Stimulated activated CD8-positive, alpha-beta memory T cell treated with anti-CD3 and anti-CD28 coated beads, Interleukin-15, amount 100 ng/mL, for 48 hours (primary cell): ENCODE data around the gene LARP4B.

Source experiments
- DNase-seq, 2 donors: peaks; one replicate each; pipeline ENCODE4 v3.0.0-alpha.2; 2020; ENCODE audit warnings: low read depth in 2 of 2

LARP4B gene

DNA sequence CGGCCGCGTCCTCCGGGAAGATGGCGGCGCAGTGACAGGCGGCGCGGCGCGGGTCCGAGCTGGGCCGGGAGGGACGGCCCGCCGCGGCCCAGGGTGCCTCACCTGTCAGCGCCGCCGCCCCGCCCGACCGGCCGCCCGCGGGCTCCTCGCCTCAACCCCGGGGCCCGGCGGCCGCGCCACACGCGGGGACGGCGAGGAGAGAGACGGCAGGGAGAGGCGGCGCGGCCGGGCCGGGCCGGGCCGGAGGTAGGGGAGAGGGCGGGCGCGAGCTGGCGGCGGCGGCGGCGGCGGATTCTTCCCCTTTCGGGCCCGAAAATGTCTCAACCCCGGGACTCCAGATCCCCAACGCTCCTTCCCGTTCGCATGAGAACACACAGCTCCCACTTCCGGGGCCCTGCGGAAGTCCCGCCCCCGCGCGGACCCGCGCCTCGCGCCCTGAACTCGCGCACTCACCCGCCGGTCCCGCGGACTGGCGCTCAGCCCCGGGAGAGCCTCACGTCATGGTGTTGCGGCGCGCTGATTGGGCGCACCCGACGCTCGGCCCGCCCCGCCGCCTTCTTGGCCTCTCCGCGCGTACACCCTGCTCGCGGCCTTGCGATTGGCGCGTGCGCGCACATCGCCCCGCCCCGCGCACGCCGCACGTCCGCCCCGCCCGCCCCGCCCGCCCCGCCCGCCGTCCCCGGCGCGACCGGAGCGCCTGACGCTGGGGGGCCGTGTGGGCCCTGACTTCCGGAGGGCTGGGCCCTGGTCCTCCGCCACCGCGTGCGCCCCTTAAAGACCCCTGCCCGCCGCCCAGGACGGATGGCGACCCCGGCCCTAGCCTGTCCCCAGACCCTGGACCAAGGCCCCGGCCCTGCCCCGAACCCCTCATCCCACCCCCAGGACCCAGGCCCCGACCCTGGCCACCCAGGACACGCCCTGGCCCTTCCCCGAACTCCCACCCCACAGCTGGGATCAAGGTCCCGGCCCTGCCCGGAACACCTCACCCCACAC lies at the start of gene LARP4B:
LARP4B (minus strand) TSS at position 380 of the 993 bp plus-strand sequence. CDS start 45,984 bp downstream, outside the sequence.
- peak; percentile 96 to 97 for DNase-seq

DNA sequence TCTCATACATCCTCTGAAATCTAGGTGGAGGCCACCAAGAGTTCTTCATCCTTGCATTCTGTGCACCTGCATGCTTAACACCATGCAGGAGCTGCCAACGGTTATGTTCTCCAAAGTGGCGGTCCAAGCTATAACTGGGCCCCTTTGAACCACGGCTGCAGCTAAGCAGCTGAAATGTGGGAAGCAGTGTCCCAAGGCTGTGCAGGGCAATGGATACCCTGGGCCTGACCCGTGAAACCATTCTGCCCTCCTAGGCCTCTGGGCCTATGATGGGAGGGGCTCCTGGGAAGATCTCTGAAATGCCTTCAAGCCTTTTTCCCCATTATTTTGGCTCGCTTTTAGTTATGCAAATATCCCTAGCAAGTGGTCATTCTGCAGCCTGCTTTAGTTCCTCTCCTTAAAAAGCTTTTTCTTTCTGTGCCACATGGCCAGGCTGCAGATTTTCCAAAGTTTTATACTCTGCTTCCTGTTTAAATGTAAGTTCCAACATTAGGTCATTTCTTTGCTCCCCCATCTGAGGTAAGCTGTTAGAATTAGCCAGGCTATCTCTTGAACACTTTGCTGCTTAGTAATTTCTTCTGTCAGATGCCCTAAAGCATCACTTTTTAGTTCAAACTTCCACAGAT lies 49.1 kb upstream of the LARP4B start:
- DNase-seq, result no peak

DNA sequence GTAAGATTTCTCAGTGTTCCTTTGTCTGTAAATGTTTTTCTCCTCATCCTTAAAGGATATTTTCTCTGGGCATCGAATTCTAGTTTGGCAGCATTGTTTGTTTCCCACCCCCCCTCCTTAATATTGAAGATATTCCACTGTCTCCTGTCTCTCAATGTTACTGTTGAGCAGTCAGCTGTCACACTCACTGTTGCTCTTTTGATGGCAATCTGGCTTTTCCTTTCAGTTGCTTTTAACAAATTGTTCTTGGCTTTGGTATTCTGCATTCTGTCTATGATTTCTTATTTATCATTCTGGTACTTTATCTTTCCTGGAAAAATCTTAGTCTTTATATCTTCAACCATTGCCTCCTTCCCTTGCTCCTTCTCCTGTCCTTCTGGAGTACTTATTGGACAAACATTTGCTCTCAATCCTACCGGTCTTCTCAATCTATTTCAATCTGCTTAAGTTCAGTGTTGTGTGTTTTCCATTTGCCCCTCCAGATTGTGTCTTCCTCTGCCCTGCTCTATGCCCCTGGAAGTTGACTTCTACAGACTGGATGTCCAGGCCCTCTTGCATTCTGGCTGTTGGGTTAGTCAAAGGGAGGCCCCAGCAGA lies 47.4 kb upstream of the LARP4B start:
- DNase-seq, result no peak

DNA sequence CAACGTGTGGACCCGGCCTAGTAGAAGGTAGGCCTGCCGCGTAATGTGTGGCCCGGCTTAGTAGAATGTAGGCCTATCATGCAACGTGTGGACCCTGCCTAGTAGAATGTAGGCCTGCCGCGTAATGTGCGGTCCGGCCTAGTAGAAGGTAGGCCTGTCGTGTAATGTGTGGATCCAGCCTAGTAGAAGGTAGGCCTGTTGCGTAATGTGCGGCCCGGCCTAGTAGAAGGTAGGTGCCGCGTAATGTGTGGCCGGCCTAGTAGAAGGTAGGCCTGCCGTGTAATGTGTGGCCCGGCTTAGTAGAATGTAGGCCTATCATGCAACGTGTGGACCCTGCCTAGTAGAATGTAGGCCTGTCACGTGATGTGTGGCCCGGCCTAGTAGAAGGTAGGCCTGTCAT lies 44.8 kb upstream of the LARP4B start:
- no peak for DNase-seq

DNA sequence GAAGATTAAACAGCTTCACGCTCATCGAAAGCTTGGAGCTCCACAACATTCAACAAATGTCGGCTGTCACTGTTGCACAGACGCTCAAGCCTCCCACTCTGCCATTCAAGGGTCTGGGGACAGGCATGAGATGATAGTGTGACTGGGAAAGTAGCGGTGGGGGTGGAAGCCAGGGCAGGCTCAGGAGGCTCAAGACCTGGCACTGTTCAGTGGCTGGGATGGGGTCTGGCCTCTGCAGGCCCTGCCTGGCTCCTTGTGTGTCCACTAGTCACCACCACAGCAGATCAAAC lies 43.2 kb upstream of the LARP4B start:
- DNase-seq, result no peak

DNA sequence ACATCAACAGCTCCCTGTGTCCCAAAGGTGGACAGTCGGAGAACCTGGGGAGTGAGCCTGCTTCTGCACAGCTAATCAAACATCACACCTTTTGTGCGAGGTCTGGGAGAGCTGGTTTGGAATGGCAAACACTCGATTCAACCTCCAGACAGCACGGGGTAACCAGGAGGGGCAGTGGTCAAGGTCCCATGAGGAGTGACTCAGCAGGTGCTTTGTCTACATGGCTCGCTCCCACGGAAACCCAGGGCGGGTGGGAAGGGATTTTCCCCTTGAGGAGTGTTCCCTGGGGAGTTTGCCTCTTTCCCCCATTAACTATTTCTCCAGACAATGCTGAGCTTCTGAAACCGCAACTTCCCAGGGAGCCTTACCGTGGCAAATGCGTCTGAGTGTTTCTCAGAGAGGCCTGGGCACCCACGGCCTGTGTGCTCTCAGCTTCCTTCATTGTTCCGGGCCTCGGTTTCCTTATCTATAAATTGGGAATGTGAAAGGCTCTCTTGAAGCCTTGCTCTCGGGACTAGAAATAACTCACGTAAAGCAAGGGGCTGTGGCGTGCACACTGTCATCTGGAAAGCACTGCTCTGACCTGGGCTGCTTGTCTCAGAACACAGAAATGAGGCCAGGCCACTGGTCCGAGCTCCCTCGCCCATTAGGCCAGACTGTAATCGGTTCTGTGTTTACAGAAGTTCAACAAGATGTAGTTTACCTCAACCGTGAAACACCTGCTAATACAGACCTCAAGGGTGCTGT lies 42.7 kb upstream of the LARP4B start:
- DNase-seq, result no peak

DNA sequence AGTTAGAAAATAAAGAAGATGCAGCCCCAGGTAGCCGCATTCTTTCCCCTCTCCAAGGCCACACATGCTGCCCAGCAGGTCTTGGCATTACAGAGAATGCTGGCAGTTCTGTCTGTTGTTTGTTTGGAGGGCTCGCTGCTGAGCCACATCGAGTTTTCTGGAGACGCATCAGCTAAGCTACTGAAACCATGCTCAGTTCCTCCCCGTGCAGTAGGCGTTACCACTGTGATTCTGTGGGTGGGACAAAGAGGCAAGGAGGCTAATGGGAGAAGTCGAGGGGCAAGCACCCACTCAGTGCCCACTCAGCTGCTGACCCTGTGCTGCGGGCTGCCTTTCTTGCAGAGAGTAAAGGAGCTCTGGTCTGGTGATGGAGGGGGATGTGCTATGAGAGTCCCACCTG lies 41.3 kb upstream of the LARP4B start:
- no peak for DNase-seq

DNA sequence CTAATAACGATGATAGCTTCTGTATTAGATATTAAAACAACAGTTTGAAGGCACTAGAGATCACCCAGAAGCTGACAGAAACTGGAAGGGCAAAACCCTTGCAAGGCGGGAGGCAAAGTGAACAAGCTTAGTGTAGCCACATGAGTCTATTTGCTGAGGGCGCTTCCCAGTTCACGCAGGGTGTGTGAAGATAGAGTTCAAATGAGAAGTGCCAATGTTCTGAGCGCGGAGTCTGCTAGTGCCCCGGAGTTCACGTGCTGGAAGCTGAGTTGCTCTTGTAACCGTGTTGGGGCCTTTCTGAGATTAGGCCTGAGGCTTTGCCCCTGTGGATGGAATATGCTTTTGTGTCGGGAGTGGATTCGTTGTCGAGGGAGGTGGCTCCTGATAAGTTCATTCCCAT lies 40.1 kb upstream of the LARP4B start:
- no peak for DNase-seq

DNA sequence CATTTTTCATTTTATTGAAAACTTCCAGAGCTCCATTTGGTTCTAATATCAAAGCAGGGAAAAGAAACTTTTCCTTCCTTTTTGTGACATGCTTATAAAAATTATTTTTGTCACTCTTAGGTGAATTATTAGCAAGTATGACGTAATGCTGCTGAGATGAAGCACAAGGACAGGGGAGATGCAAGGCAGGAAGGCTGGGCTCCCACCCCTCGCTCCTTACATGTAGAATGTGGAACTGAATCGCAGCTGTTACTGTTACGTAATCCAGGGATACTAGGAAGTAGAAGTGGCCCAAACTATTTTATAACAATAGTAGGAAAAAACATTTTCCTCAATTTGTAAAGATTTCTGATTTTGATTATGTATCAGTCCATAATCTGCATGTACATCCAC lies 39.6 kb upstream of the LARP4B start:
- DNase-seq, result no peak

DNA sequence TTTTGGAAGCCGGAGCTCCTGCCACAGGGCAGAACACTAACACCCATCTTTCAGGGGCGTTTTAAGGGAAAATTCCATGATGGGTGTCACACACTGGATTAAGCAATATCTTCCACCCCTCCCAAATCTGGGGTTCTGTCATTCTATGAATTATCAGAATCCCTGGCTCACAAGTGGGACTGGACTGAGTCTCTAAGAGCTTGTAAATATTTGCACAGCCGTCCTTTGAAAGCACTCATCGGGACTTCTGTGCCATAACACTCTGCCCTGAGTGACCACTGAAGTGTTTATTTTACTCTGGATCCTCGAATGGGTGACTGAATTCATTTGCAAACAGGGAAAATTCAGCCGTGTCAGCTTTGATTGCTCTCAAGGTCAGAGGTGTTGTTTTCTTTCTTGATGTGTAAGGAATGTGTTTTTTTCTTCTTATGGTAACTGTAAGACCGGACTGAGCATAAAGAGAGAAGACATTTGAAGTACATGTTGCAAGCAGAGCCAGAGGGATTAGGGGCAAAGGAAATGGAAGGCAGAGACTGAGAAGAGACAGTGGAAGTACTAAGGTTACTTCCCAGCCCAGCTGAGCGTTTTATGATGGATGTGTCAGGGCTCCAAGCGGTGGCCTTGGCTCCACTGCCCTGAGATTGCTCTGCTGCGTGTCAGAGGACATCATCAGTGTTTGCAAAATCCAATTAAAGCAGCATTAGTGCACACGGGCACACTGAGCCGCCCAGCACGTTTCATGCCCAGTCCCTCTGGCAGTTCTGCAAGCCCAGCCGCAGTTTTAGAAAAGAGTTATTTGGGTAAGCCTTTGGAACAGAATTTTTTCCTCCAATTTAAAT lies 39.0 kb upstream of the LARP4B start:
- no peak for DNase-seq

DNA sequence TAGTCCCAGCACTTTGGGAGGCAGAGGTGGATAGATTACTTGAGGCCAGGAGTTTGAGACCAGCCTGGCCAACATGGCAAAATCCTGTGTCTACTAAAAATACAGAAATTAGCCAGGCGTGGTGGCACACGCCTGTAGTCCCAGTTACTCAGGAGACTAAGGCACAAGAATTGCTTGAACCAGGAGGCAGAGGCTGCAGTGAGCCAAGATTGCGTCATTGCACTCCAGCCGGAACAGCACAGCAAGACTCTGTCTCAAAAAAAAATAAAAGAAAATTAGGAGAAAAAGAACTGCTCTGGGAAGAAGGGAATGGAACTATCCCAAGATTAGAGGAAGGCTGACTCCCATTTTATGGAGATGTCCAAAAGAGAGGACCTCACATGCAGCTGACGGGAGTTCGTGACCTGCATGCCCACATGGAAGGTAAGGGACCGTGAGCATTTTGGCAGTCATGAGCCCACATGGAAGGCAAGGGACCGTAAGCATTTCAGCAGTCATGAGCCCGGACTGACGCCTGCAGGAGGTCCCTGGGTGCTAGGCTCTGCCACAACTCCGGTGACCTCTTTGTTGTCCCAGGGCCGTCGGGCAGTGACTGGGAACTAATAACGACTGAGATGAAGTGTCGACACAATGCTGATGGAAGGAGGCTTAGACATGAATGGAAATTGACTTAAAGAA lies 38.1 kb upstream of the LARP4B start:
- DNase-seq, result no peak

DNA sequence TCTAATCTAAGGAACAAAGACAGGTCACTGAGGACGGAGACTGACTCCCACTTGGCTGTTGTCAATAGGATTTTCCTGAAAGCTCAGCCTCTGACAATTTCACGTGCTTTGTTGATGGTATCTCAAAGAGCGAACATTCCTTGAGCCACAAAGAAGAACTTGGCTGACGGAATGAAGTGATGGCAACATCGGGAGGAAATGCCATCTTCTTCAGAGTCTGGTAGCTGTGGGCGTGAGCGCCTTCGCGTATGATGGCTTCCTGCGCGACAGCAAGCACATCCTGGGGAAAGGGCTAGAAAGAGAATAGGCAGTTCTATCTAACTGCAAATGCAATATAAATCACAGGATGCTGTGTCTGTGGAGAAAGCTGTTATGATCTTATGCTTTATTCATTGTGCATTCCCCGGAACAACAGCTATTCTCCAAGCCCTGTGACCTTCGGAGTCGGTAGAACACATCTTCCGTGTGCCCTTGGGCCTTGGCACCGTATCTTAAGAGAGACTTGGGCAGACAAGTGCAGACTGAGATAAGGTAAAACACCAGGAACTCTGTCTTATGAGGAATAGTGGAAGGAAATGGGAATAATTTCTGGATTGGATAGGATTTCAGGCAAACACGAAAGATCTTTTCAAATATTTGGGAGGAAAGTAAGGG lies 37.2 kb upstream of the LARP4B start:
- DNase-seq, result no peak

DNA sequence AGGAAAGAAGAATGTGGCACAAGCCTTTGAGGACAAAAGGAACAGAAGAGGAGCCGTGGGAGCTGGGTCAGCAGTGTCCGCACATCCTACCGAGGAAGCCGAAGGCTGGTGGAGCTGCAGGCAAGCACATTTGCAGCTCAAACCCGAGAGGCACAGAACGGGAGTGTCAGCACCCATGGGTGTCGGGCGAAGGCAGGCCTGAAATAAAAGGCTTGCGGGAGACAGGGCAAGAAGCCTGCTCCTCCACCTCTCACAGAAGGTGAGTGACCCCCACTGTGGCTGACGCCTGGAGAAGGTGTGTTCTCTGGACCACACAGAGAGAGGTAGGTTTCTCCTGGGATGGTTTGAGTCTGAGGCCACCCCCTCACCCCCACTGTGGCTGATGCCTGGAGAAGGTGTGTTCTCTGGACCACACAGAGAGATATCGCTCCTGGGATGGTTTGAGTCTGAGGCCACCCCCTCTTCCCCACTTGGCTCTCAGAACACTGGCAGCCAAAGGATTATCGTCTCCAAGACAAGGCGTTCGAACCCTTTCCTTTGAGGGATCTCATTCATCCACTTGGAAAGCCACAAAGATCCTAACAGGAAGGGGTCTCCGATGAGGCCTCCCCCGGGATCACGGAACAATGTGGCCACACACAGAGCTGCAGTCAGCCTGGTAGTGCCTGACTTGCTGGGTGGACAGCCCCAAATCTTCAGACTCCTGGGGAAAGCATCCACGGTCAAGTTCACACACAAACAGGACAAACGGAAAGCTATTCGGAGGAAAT lies 35.1 kb upstream of the LARP4B start:
- DNase-seq, result no peak

DNA sequence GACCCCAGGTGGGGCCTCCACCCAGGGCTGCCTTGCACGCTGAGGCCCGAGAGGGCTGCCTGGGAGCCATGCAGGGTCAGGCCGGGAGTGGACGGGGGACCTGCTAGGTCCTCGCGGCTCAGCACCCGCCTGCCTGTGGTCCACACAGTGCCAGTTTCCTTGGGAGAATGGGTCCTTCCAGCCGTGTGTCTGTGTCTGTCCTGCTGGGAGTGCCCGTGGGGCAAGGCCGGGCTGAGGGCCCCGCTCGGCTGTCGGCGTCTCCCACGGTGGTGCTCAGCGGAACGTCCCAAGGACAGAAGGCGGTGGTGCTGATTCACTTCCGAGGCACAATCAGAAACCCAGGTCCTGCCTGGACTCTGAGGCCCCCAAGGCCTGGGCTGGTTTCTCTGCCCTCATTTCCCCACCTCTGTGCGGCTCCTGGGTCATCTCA lies 33.5 kb upstream of the LARP4B start:
- DNase-seq, result no peak

DNA sequence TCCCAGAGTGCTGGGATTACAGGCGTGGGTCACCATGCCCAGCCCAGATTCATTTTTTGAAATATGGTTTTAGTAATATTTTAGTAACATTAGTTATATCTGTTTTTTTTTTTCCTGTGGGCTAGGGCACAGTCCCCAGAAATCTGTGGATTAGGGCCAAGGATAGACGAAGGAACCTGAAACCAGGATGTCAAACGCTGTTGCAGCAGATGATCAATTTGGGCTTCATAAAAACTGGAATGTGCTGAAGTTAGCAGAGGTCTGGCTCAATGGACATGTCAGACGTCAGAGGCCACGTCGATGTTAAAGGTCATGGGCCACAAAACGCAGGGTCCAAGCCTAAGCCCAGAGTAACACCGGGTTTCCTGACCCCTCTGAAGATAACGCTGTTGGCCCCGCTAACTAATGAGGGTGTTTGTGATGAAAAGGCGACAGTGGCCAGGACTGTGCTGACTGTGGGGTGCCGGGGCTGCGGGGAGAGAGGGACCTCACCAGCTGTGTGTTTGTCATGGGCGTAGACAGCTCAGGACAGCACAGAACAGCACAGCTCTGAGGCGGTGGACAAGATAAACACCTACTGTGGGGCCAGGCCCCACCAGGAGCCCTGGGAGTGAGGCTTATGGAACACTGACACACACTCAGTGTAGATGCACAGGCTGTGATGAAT lies 32.9 kb upstream of the LARP4B start:
- no peak for DNase-seq

DNA sequence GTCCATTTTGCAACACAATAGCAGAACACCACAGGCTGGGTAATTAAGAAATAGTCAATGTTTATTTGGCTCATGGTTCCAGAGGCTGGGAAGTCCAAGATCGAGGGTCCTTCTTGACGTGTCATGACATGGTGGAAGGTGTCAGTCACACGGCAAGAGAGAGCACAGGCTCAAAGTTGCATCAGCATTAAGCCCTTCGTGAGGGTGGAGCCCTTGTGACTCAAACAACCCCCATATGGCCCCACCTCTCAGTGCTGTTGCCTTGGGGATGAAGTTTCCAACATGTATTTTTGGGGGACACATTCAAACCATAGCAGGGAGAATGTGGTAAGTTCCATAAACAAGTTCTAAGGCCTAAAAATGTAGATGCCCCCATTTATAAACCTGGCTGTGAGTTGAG lies 32.1 kb upstream of the LARP4B start:
- no peak for DNase-seq

DNA sequence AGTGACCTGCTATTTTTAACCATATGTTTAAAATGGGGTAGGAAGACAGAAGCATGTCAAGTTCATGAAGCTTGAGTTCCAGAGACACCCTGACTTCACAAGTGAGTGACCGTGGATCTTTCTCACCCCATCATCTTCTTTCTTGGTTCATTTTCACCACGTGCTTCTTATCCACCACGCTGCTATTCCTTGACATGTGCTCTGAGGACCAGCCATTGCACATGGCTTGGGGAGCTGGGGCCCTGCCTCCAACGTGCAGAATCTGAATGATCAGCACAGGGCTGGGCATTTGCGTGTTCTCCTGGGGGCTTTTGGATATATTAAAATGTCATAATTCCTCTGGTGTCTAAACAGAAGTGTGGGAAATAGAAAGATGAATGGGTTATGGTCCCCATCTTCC lies 31.7 kb upstream of the LARP4B start:
- no peak for DNase-seq

DNA sequence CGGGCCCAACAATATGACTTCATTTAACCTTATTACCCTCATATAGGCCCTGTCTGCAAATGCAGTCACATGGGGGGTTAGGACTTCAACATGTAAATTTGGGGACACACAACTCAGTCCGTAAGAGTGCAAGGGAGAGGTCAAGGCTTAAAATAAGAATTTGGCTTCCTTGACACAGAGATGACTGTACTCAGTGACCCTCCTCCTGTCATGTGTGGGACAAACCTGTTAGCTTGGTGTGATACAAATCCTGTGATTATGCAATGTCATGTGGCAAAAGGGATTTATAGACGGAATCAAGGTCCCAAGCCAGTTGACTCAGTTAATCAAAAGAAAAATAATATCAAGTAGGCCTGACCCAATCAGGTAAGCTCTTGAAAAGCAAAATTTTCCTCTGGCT lies 30.8 kb upstream of the LARP4B start:
- no peak for DNase-seq

DNA sequence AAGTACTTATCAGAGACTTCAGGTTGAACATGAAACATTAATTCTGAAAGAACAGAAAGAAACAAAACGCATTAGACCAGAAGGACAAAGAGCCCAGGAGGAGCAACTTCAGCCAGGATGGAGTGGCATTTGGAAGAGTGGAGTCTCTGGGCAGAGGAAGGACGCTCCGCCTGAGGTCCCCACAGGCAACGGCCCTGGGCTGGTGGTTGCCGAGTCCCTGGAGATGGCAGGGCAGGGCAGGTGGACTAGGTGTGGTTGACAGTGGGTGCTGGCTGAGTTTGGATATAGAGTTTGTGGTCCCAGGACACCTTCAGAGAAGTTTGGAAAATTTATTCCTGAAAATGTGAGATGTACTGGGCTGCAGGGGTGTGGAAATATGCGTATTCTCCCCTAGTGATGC lies 27.4 kb upstream of the LARP4B start:
- no peak for DNase-seq
